ENCODE results near the gene PCNX3. TPM values are rescaled to one million over a fixed set of nuclear protein-coding genes. Genes with fewer than 3 reads are reported as not detected.

Gene PCNX3
- total RNA-seq (2022; extraction: Qiagen RNA extraction; ENCODE audit: low read depth), result 28.5 to 41.2 TPM (median 36.9 TPM) in 5 replicates

DNA sequence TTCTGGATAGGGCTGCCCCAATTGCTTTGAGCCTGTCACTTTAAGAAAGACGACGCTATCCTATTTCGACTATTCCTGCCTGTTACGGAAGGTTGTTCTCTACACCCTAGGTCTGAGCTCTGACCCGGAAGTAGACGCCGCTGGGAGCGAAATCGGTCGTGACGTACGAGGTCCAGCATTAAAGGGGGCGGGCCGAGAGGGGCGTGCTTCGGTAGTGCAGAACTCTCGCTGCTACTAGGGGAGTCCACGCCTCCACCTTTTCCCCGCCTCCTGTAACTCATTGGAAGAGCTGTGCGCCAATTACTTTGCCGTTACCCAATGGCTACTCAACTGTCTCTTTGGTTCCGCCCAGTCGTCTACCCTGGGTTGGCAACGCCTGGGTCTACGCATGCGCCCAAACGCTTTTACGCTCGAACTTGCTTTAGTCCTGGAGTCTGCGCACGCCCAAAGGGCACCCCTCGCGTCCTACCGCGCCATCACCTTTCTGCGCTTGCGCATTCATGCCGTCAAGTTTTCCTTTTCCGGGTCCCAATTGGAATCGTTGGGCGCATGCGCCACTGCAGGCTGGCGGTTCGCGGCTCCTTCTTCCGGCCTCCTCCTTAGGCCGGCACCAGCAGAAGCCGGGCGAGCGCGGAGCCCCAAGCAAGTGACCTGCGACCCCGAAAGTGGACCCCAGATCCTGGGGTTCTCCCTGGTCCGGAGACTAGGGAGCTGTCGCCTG, at the start of gene PCNX3:
Gene PCNX3, plus strand, starts transcription at position 548 of the 721 bp plus-strand sequence. CDS start 536 bp downstream, outside the sequence.

DNA sequence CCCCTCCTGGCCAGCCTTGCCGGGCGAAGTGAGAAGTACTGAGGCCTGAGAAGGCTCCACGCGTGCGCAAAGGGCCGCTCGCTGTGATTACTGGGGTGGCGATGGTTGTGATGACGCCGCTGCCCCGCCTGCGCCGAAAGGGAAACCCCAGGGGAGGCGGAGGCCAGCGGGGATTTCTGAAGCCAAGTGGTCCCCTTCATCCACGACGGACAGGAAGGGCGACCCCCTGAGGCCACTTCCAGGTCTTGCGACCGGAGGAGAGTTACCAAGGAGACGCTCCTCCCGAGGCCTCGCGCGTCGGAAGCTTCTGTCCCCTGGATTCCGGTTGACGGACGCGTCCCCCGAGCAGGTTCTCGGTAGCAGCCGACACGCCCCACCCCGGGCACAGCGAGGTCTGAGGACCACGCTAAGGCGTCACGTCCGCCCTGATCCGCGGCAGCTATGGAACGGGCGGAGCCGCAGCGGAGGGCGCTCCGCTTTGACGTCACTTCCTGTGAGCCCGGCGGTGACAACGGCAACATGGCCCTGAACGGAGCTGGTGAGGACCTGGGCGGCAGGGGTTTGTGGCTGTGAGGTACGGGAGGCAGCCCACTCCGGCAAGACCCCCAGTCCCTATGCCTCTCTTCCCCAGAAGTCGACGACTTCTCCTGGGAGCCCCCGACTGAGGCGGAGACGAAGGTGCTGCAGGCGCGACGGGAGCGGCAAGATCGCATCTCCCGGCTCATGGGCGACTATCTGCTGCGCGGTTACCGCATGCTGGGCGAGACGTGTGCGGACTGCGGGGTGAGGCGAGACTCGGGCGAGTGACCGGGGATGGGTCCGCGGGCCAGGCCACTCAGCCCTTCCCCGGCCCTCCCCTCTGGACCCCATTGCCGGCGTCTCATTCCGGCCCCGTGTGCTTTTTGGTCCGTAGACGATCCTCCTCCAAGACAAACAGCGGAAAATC, 45.3 kb upstream of the PCNX3 start, which contains the start of gene ZNRD2:
Gene ZNRD2, plus strand, starts transcription at position 505 of the 946 bp plus-strand sequence. Its CDS starts 15 bp downstream, at position 520.

DNA sequence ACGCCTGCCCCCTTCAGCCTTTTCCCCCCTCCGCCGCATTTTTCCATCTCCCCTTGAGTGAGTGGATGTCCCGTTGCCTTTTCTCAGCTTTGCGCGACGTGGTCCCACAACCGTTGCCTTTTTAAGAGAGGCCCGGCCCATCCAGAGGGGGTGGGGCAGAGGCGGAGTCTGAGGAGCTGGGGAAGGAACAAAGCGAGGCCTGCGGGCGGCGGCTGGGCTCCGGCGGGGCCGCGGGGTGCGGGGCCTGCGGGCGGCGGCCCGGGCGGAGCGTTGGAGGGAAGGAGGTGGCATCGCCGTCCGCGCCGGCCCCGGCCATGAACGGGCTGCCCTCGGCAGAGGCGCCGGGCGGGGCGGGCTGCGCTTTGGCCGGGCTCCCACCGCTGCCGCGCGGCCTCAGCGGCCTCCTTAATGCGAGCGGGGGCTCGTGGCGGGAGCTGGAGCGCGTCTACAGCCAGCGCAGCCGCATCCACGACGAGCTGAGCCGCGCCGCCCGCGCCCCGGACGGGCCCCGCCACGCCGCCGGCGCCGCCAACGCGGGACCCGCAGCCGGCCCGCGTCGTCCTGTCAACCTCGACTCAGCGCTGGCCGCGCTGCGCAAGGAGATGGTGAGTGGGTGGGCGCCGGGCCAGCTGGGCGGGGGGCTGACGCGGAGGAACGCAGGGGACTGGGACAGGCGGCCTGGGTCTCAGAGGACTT, 43.1 kb upstream of the PCNX3 start, which contains the start of gene FAM89B:
Gene FAM89B, plus strand, starts transcription at position 183 of the 696 bp plus-strand sequence. Its CDS starts 132 bp downstream, at position 315.

DNA sequence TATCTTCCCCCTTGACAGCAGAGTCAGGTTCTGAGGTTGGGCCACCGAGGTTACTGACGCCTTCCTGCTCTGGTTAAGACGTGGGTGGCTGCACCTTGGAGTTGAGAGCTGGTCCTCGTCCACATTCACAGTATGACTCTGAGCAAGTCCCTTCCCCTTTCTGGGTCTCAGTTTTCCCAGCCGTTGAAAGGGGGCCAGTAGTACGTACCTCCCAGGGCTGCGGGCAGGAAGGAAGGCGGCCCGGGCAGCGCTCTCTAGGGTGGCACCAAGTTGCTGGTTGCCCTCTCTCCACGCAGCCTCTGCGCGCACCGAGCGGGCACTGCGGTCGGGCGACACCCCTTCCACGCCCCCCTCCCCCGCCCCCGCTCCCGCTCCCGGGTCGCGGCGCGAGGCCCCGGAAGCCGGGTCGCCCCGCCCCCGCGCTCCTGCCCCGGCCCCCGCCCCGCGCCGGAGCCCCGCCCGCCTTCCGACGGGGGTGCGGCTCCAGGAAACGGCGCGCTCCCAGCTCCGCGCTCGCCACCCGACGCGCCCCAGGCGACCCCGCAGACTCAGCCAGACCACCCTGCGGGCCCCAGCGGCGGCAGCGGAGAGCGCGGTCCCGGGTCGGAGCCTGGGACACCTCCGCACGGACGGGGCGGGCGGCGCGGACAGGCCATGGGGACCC, 39.9 kb upstream of the PCNX3 start, which contains the start of gene EHBP1L1:
Gene EHBP1L1, plus strand, starts transcription at position 486 of the 664 bp plus-strand sequence. CDS start 250 bp downstream, outside the sequence.

GRCh38 chr11:65595543-65596281, 19.9 kb upstream of the PCNX3 start, which contains the start of gene KCNK7:
Gene KCNK7, minus strand, starts transcription at chr11:65595800. Its CDS starts 28 bp downstream, at chr11:65595772.

GRCh38 chr11:65637794-65638419, 22.3 kb downstream of the PCNX3 start, which contains the start of gene SIPA1:
Gene SIPA1, plus strand, starts transcription at chr11:65638101. Its CDS starts 2,821 bp downstream, at chr11:65640922.

GRCh38 chr11:65662799-65663638, 47.4 kb downstream of the PCNX3 start, which contains the start of gene RELA:
Gene RELA, minus strand, starts transcription at chr11:65662916. Its CDS starts 84 bp downstream, at chr11:65662832.

Other genes with a start within 250 kb of the PCNX3 start
- 9.9 to 13.7 TPM (median 10.5 TPM) in 5 replicates for gene SLC25A45, start 233.1 kb upstream of the PCNX3 start, total RNA-seq (2022; extraction: Qiagen RNA extraction; ENCODE audit: low read depth)
- 42.3 to 55.3 TPM (median 49.6 TPM) in 5 replicates for gene FRMD8, start 229.1 kb upstream of the PCNX3 start, total RNA-seq (2022; extraction: Qiagen RNA extraction; ENCODE audit: low read depth)
- gene NEAT1, start 193.0 kb upstream of the PCNX3 start, total RNA-seq (2022; extraction: Qiagen RNA extraction; ENCODE audit: low read depth), result 153 to 258 TPM (median 188 TPM) in 5 replicates
- 39.4 to 90.9 TPM (median 58.6 TPM) in 5 replicates for gene MALAT1, start 116.7 kb upstream of the PCNX3 start, total RNA-seq (2022; extraction: Qiagen RNA extraction; ENCODE audit: low read depth)
- 49.8 to 64.2 TPM (median 61.8 TPM) in 5 replicates for gene SCYL1, start 90.7 kb upstream of the PCNX3 start, total RNA-seq (2022; extraction: Qiagen RNA extraction; ENCODE audit: low read depth)
- 98.2 to 144 TPM (median 118 TPM) in 5 replicates for gene LTBP3, start 57.4 kb upstream of the PCNX3 start, total RNA-seq (2022; extraction: Qiagen RNA extraction; ENCODE audit: low read depth)
- gene ZNRD2, start 45.3 kb upstream of the PCNX3 start, total RNA-seq (2022; extraction: Qiagen RNA extraction; ENCODE audit: low read depth), result 70.0 to 81.9 TPM (median 77.0 TPM) in 5 replicates
- 25.5 to 56.2 TPM (median 53.5 TPM) in 5 replicates for gene FAM89B, start 43.2 kb upstream of the PCNX3 start, total RNA-seq (2022; extraction: Qiagen RNA extraction; ENCODE audit: low read depth)
- gene EHBP1L1, start 39.7 kb upstream of the PCNX3 start, total RNA-seq (2022; extraction: Qiagen RNA extraction; ENCODE audit: low read depth), result 30.8 to 48.3 TPM (median 46.0 TPM) in 5 replicates
- 0.45 to 1.1 TPM (median 0.59 TPM) in 5 replicates for gene KCNK7, start 20.0 kb upstream of the PCNX3 start, total RNA-seq (2022; extraction: Qiagen RNA extraction; ENCODE audit: low read depth)
- 36.8 to 60.0 TPM (median 53.5 TPM) in 5 replicates for gene MAP3K11, start 1.6 kb upstream of the PCNX3 start, total RNA-seq (2022; extraction: Qiagen RNA extraction; ENCODE audit: low read depth)
- gene SIPA1, start 22.3 kb downstream of the PCNX3 start, total RNA-seq (2022; extraction: Qiagen RNA extraction; ENCODE audit: low read depth), result 8.2 to 22.4 TPM (median 21.4 TPM) in 5 replicates
- 66.9 to 84.3 TPM (median 79.5 TPM) in 5 replicates for gene RELA, start 47.1 kb downstream of the PCNX3 start, total RNA-seq (2022; extraction: Qiagen RNA extraction; ENCODE audit: low read depth)
- 38.5 to 51.3 TPM (median 50.2 TPM) in 5 replicates for gene KAT5, start 96.5 kb downstream of the PCNX3 start, total RNA-seq (2022; extraction: Qiagen RNA extraction; ENCODE audit: low read depth)
- 32.5 to 54.6 TPM (median 48.4 TPM) in 5 replicates for gene RNASEH2C, start 105.0 kb downstream of the PCNX3 start, total RNA-seq (2022; extraction: Qiagen RNA extraction; ENCODE audit: low read depth)
- 8.6 to 13.0 TPM (median 11.2 TPM) in 5 replicates for gene AP5B1, start 165.2 kb downstream of the PCNX3 start, total RNA-seq (2022; extraction: Qiagen RNA extraction; ENCODE audit: low read depth)
- gene OVOL1, start 171.3 kb downstream of the PCNX3 start, total RNA-seq (2022; extraction: Qiagen RNA extraction; ENCODE audit: low read depth), result 0.02 to 0.08 TPM (median 0.06 TPM) in 3 of 5 replicates, not detected in the others
- 0.05 to 0.19 TPM (median 0.07 TPM) in 4 of 5 replicates, not detected in the other for gene SNX32, start 218.2 kb downstream of the PCNX3 start, total RNA-seq (2022; extraction: Qiagen RNA extraction; ENCODE audit: low read depth)
- 1,786 to 2,400 TPM (median 2,293 TPM) in 5 replicates for gene CFL1, start 242.4 kb downstream of the PCNX3 start, total RNA-seq (2022; extraction: Qiagen RNA extraction; ENCODE audit: low read depth)
- 25.0 to 36.6 TPM (median 33.2 TPM) in 5 replicates for gene MUS81, start 244.7 kb downstream of the PCNX3 start, total RNA-seq (2022; extraction: Qiagen RNA extraction; ENCODE audit: low read depth)

Measured in A549 treated with CpdA at 1 μM for 4 hours (cell line).